HFF-Myc (cell line): ENCODE data around the gene CHRNA9.

Experiments used
- DNase-seq: peaks from one replicate; pipeline ENCODE4 v3.0.0-alpha.2; 2011; ENCODE audit warnings: low read depth; ENCODE audit errors: extremely low read depth
- H3K4me3 ChIP-seq: replicated peaks from 2 replicates; pipeline ENCODE4 v1.5.1; 2011; ENCODE audit warnings: low read depth, mild to moderate bottlenecking, control low read depth, low read length
- TF ChIP-seq, protein P1 (sequence below): IDR thresholded peaks from 2 replicates; pipeline ENCODE4 v1.5.1; 2012; ENCODE audit warnings: mild to moderate bottlenecking, low read depth, low read length, control low read depth; ENCODE audit errors: missing control alignments

Gene CHRNA9

DNA sequence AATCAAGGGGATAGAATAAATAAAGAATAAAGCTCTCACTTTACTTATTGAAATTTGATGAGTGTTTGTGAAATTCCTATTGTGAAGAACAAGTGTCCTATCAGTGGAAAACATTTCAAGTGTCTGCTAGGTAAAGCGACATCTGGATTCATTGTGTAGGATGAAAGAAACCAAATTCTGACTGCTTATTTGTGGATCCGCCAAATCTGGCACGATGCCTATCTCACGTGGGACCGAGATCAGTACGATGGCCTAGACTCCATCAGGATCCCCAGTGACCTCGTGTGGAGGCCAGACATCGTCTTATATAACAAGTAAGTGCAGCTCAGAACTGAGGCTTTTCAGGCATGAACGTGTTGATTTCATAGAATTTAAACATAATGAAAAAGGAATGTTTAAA lies 1.9 kb downstream of the CHRNA9 start:
- TF ChIP-seq, protein P1, sequence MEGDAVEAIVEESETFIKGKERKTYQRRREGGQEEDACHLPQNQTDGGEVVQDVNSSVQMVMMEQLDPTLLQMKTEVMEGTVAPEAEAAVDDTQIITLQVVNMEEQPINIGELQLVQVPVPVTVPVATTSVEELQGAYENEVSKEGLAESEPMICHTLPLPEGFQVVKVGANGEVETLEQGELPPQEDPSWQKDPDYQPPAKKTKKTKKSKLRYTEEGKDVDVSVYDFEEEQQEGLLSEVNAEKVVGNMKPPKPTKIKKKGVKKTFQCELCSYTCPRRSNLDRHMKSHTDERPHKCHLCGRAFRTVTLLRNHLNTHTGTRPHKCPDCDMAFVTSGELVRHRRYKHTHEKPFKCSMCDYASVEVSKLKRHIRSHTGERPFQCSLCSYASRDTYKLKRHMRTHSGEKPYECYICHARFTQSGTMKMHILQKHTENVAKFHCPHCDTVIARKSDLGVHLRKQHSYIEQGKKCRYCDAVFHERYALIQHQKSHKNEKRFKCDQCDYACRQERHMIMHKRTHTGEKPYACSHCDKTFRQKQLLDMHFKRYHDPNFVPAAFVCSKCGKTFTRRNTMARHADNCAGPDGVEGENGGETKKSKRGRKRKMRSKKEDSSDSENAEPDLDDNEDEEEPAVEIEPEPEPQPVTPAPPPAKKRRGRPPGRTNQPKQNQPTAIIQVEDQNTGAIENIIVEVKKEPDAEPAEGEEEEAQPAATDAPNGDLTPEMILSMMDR = no peak
- no peak for DNase-seq
- no peak overlapping the region for H3K4me3 ChIP-seq

DNA sequence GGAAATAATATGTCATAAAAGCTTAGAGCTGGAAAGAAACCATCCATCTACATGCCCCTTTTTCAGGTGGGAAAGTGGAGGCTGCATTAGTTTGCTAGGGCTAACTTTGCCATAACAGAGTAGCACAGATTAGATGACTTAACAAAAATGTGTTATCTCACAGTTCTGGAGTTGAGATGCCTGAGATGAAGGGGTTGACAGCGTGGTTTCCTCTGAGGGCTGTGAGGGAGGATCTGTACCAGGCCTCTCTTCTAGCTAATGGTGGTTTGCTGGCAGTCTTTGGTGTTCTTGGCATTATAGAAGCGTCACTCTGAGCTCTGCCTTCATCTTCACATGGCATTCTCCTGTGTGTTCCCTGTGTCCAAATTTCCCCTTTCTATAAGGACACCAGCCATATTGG lies 2.4 kb downstream of the CHRNA9 start:
- no peak overlapping the region for H3K4me3 ChIP-seq
- TF ChIP-seq, protein P1 = no peak
- DNase-seq = no peak

DNA sequence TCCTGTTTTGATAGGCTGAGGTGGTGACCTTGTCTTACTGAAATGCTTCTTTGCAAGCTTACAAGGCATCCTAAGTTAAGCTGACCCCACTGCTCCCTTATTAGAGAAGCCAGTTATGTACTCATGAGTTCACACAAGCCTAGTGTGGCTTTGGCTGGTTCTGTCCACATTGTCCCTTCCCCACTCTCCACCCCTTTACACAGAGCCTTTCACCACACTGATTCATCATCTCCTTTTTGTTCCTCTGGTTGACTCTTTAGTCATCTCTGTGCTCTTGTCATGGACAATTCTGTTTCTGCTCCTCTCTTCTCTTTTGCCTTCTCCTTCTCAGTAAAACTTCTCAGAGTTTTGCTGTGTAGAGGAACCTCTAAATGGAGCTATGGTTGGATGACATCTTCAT lies 4.9 kb downstream of the CHRNA9 start:
- TF ChIP-seq, protein P1 = no peak
- no peak overlapping the region for H3K4me3 ChIP-seq
- no peak for DNase-seq

DNA sequence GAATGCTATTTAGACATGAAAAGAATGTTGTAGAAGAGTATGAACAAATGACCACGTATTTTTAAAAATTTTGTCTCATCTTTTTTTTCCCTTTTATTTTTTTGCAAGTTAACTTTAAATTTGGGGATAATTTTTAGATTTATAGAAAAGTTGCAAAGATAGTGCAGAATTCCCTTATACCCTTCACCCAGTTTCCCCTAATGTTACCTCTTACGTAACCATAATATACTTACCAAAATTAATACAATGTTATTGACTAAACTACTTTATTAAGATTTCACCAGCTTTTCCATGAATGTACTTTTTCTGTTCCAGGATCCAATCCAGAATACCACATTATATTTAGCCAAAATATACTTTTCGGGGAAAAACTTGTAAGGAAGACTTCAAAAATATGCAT lies 12.3 kb downstream of the CHRNA9 start:
- TF ChIP-seq, protein P1 = no peak
- no peak overlapping the region for H3K4me3 ChIP-seq
- DNase-seq = no peak

DNA sequence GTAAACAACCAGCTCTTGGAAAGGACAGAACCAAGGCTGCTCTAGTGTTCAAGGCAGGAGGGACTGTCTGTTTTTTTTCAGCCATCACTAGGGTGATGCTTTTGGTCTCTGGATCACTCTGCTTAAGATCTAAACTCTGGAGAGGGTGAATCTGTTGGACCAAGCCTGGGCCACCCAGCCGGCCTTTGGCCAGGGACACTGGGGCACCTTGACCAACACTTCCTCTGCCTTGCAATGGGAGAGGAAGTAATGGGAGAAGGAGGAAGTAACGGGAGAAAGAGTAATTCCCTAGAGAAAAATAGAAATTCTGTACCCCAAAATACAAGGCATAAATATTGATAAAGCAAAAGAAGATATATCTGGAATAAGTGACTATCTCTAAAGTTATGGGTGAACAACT lies 12.9 kb downstream of the CHRNA9 start:
- no peak overlapping the region for H3K4me3 ChIP-seq
- TF ChIP-seq, protein P1 = no peak
- DNase-seq = no peak

DNA sequence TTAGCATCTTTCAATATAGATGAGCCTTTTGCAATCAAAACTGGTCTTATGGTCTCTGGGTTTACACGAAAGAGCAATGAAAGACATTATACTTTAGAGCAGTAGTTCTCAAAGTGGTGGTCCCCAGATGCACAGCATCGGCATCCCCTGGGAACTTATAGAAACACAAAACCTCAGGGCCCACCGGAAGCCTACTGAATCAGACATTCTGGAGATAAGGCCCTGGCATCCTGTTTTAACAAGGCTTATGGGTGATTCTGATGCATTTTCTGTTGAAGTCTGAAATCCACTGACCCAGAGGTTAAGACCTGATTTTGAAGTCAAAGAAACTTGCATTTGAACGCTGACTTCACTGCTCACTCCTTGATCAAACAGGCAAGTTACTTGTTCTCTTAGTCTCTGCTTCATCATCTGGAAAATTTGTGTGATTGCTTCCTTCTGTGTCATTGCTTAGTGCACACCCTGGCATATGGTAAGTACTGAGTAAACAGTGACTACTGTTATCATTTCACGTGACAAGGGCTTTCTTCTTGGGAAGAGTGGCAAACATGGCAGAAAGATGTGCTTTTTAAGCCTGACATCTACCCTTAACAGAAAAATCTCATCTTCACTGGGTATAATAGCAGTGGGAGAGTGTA lies 14.5 kb downstream of the CHRNA9 start:
- DNase-seq = no peak

More for the DNA sequence above, 14.5 kb downstream of the CHRNA9 start:
- H3K4me3 ChIP-seq = no peak overlapping the region
- TF ChIP-seq, protein P1 = no peak
